ENCODE results near the gene IL36G.

IL36G gene

DNA sequence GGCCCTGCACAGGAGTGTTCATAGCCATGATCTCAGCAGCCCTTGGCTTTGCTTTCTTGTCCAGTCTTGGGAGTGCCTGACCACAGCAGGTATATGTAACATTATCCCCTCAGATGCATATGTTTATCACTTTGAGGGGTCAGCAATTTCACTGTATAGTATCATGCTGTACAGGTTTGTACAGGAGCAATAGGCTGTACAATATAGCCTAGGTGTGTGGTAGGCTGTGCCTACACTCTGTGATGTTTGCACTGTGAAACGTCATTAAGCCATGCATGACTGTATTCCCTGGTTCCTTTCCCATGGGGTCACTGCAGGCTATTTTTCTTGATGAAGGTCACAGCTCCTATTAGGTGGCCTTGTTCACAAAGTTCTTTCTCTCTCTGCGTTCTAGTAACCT, 4.7 kb upstream of the IL36G start:
- H3K79me2 ChIP-seq (ENCODE audit: control insufficient read depth, insufficient read depth, low read length, unreplicated experiment): no peaks in the 10 kb centered on the region
- peaks cover 94% of the 10 kb centered on the region for H3K27me3 ChIP-seq (ENCODE audit: insufficient read depth, low read length)
- H3K27ac ChIP-seq (ENCODE audit: low read depth, low read length): no peak overlapping the region
- H3K36me3 ChIP-seq (ENCODE audit: insufficient read depth, low read length): no peaks in the 10 kb centered on the region
- H3K4me3 ChIP-seq (ENCODE audit: low read depth, low read length): no peak overlapping the region
- H2AFZ ChIP-seq (ENCODE audit: low read length, unreplicated experiment): no peak overlapping the region
- H3K4me1 ChIP-seq (ENCODE audit: control insufficient read depth, insufficient read depth, low read length, unreplicated experiment): no peaks in the 10 kb centered on the region

DNA sequence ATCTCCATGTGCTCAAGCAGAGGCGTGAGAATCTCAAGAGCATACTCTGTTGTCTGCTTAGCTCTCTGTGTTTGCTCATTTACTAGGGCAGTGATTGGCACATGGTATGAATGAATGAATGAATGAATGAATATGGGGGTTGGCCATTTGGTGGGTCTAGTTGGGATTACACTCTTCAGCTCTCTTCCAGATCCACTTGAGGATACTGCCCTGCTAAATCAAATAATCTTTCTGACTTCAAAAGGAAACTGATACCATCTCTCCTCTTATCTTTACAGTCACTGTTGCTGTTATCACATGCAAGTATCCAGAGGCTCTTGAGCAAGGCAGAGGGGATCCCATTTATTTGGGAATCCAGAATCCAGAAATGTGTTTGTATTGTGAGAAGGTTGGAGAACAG, 1.9 kb downstream of the IL36G start:
- Histone ChIP-seq H3K36me3 (ENCODE audit: insufficient read depth, low read length) (no peaks in the 10 kb centered on the region), H3K4me1 (ENCODE audit: control insufficient read depth, insufficient read depth, low read length, unreplicated experiment) (no peaks in the 10 kb centered on the region), H3K27me3 (ENCODE audit: insufficient read depth, low read length) (peaks cover 98% of the 10 kb centered on the region), H3K27ac (ENCODE audit: low read depth, low read length) (no peak overlapping the region), H3K79me2 (ENCODE audit: control insufficient read depth, insufficient read depth, low read length, unreplicated experiment) (no peaks in the 10 kb centered on the region), H3K4me3 (ENCODE audit: low read depth, low read length) (no peak overlapping the region), H2AFZ (ENCODE audit: low read length, unreplicated experiment) (no peak overlapping the region)

GRCh38 chr2:112980537-112980936, 2.7 kb downstream of the IL36G start:
- no peaks in the 10 kb centered on the region for H3K79me2 ChIP-seq (ENCODE audit: control insufficient read depth, insufficient read depth, low read length, unreplicated experiment)
- no peaks in the 10 kb centered on the region for H3K4me1 ChIP-seq (ENCODE audit: control insufficient read depth, insufficient read depth, low read length, unreplicated experiment)
- peaks cover 95% of the 10 kb centered on the region for H3K27me3 ChIP-seq (ENCODE audit: insufficient read depth, low read length)
- H2AFZ ChIP-seq (ENCODE audit: low read length, unreplicated experiment): no peak overlapping the region
- H3K4me3 ChIP-seq (ENCODE audit: low read depth, low read length): no peak overlapping the region
- H3K27ac ChIP-seq (ENCODE audit: low read depth, low read length): no peak overlapping the region
- no peaks in the 10 kb centered on the region for H3K36me3 ChIP-seq (ENCODE audit: insufficient read depth, low read length)

- no peak overlapping the region for H2AFZ ChIP-seq (ENCODE audit: low read length, unreplicated experiment)
- no peaks in the 10 kb centered on the region for H3K4me1 ChIP-seq (ENCODE audit: control insufficient read depth, insufficient read depth, low read length, unreplicated experiment)
- no peaks in the 10 kb centered on the region for H3K79me2 ChIP-seq (ENCODE audit: control insufficient read depth, insufficient read depth, low read length, unreplicated experiment)
- no peak overlapping the region for H3K27ac ChIP-seq (ENCODE audit: low read depth, low read length)
- peaks cover 65% of the 10 kb centered on the region for H3K27me3 ChIP-seq (ENCODE audit: insufficient read depth, low read length)
- H3K4me3 ChIP-seq (ENCODE audit: low read depth, low read length): no peak overlapping the region
- H3K36me3 ChIP-seq (ENCODE audit: insufficient read depth, low read length): no peaks in the 10 kb centered on the region
Observed at GRCh38 chr2:112985090-112985489, 7.3 kb downstream of the IL36G start.

- H2AFZ ChIP-seq (ENCODE audit: low read length, unreplicated experiment): no peak overlapping the region
- no peaks in the 10 kb centered on the region for H3K4me1 ChIP-seq (ENCODE audit: control insufficient read depth, insufficient read depth, low read length, unreplicated experiment)
- peaks cover 49% of the 10 kb centered on the region for H3K27me3 ChIP-seq (ENCODE audit: insufficient read depth, low read length)
- no peak overlapping the region for H3K27ac ChIP-seq (ENCODE audit: low read depth, low read length)
- no peak overlapping the region for H3K4me3 ChIP-seq (ENCODE audit: low read depth, low read length)
- H3K79me2 ChIP-seq (ENCODE audit: control insufficient read depth, insufficient read depth, low read length, unreplicated experiment): no peaks in the 10 kb centered on the region
- H3K36me3 ChIP-seq (ENCODE audit: insufficient read depth, low read length): no peaks in the 10 kb centered on the region
Observed at GRCh38 chr2:112989611-112990010, 11.8 kb downstream of the IL36G start.

DNA sequence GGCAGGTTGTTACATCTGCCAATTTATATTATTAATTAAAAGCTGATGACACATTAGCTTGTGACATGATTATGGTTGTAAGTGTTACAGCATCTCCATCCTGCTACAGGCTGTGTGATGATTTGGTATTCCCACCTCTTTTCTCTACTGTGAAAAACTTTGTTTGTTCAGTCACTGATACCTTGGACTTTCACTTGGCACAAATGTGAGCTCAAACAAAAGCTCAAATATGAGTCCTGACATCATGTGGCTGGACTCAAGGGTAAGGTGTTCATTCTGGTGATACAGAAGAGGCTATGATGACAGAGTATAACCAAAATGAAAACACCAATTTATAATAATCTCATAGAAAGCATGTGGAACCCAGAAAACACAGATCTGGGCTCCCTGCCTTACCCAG, 16.0 kb downstream of the IL36G start:
- Histone ChIP-seq H2AFZ (ENCODE audit: low read length, unreplicated experiment) (no peak overlapping the region), H3K79me2 (ENCODE audit: control insufficient read depth, insufficient read depth, low read length, unreplicated experiment) (no peaks in the 10 kb centered on the region), H3K36me3 (ENCODE audit: insufficient read depth, low read length) (no peaks in the 10 kb centered on the region), H3K27me3 (ENCODE audit: insufficient read depth, low read length) (peaks cover 61% of the 10 kb centered on the region), H3K4me3 (ENCODE audit: low read depth, low read length) (no peak overlapping the region), H3K27ac (ENCODE audit: low read depth, low read length) (no peak overlapping the region), H3K4me1 (ENCODE audit: control insufficient read depth, insufficient read depth, low read length, unreplicated experiment) (no peaks in the 10 kb centered on the region)

DNA sequence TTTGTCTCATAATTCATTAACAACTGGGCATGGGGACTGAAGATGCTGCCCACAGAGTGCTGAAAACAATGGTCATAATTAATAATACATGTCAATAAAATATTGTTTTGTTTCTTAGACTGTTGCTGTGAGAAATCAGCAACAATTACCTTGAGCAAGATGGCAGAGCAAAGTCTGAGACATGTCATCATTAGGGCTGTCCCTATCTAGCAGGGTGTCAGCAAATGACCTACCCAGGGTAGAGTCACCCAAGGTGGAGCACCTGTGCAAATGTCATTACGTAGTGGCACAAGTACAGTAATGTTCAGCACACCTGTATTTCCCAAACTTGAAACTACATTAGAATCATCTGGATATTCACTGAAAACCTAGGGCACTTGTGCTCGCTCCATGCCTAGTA, 16.8 kb downstream of the IL36G start:
- no peaks in the 10 kb centered on the region for H3K36me3 ChIP-seq (ENCODE audit: insufficient read depth, low read length)
- H2AFZ ChIP-seq (ENCODE audit: low read length, unreplicated experiment): no peak overlapping the region
- H3K27me3 ChIP-seq (ENCODE audit: insufficient read depth, low read length): peaks cover 65% of the 10 kb centered on the region
- H3K79me2 ChIP-seq (ENCODE audit: control insufficient read depth, insufficient read depth, low read length, unreplicated experiment): no peaks in the 10 kb centered on the region
- no peak overlapping the region for H3K27ac ChIP-seq (ENCODE audit: low read depth, low read length)
- H3K4me3 ChIP-seq (ENCODE audit: low read depth, low read length): no peak overlapping the region
- no peaks in the 10 kb centered on the region for H3K4me1 ChIP-seq (ENCODE audit: control insufficient read depth, insufficient read depth, low read length, unreplicated experiment)

DNA sequence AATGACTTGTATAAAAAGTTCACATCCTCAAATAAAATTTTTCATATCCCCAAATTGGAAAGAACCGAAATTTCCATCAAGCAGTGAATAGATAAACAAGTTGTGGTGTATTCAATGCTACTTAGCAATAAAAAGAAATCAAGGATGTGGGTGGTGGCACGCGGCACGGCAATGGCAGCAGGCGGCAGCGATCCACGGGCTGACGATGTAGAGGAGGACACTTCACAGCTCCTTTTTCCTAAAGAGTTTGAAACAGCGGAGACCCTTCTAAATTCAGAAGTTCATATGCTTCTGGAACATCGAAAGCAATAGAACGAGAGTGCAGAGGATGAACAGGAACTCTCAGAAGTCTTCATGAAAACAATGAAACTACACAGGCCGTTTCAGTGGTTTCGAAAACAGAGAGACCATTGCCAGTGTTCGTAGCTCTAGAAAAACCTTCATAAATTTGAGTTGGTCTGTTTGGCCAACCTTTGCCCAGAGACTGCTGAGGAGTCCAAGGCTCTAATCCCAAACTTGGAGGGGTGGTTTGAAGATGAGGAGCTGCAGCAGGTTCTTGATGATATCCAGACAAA, 17.6 kb downstream of the IL36G start:
- H3K4me1 ChIP-seq (ENCODE audit: control insufficient read depth, insufficient read depth, low read length, unreplicated experiment): no peaks in the 10 kb centered on the region
- no peaks in the 10 kb centered on the region for H3K36me3 ChIP-seq (ENCODE audit: insufficient read depth, low read length)
- no peak overlapping the region for H3K4me3 ChIP-seq (ENCODE audit: low read depth, low read length)
- no peak overlapping the region for H2AFZ ChIP-seq (ENCODE audit: low read length, unreplicated experiment)
- peaks cover 72% of the 10 kb centered on the region for H3K27me3 ChIP-seq (ENCODE audit: insufficient read depth, low read length)
- H3K27ac ChIP-seq (ENCODE audit: low read depth, low read length): no peak overlapping the region
- no peaks in the 10 kb centered on the region for H3K79me2 ChIP-seq (ENCODE audit: control insufficient read depth, insufficient read depth, low read length, unreplicated experiment)

DNA sequence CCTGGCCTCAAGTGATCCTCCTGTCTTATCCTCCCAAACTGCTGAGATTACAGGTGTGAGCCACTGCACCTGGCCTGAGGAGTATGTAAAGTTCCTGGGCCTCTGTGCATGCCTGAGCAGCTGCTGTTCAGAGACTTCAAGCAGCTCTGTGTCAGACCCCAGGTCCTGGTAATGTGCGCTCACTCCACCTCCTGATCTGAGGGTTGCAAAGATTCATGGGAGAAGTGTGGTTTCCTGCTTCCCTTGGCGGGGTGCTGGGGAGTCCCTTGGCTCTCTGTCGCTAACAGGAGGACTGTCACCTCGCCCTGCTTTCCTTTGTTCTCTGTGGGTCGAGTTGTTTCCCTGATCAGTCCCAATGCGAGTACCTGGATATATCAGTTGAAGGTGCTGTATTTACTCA, 18.8 kb downstream of the IL36G start:
- Histone ChIP-seq H3K4me3 (ENCODE audit: low read depth, low read length) (no peak overlapping the region), H3K27ac (ENCODE audit: low read depth, low read length) (no peak overlapping the region), H3K27me3 (ENCODE audit: insufficient read depth, low read length) (peaks cover 84% of the 10 kb centered on the region), H3K79me2 (ENCODE audit: control insufficient read depth, insufficient read depth, low read length, unreplicated experiment) (no peaks in the 10 kb centered on the region), H3K4me1 (ENCODE audit: control insufficient read depth, insufficient read depth, low read length, unreplicated experiment) (no peaks in the 10 kb centered on the region), H3K36me3 (ENCODE audit: insufficient read depth, low read length) (no peaks in the 10 kb centered on the region), H2AFZ (ENCODE audit: low read length, unreplicated experiment) (no peak overlapping the region)

DNA sequence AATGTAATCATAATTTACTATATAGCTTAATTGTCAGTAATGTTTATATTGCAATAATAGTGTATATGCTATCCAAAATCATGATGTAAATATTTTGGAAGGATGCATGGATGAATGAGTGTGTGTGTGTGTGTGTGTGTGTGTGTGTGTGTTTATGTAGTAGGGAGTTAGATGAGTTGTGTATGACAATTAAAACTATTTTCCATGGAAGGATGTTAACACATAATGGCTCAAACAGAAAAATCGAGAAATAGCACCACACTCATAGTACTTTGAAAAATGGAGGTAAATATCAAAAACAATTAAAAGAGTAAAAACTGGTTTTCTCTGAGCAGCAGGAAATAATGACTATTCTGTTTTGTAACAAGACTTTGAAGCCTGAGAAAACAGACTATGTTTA, 19.3 kb downstream of the IL36G start:
- Histone ChIP-seq H3K27ac (ENCODE audit: low read depth, low read length) (no peak overlapping the region), H3K79me2 (ENCODE audit: control insufficient read depth, insufficient read depth, low read length, unreplicated experiment) (no peaks in the 10 kb centered on the region), H3K4me1 (ENCODE audit: control insufficient read depth, insufficient read depth, low read length, unreplicated experiment) (no peaks in the 10 kb centered on the region), H3K4me3 (ENCODE audit: low read depth, low read length) (no peak overlapping the region), H3K27me3 (ENCODE audit: insufficient read depth, low read length) (peaks cover 84% of the 10 kb centered on the region), H3K36me3 (ENCODE audit: insufficient read depth, low read length) (no peaks in the 10 kb centered on the region), H2AFZ (ENCODE audit: low read length, unreplicated experiment) (no peak overlapping the region)

- H3K79me2 ChIP-seq (ENCODE audit: control insufficient read depth, insufficient read depth, low read length, unreplicated experiment): no peaks in the 10 kb centered on the region
- H3K4me1 ChIP-seq (ENCODE audit: control insufficient read depth, insufficient read depth, low read length, unreplicated experiment): no peaks in the 10 kb centered on the region
- H2AFZ ChIP-seq (ENCODE audit: low read length, unreplicated experiment): no peak overlapping the region
- H3K36me3 ChIP-seq (ENCODE audit: insufficient read depth, low read length): no peaks in the 10 kb centered on the region
- no peak overlapping the region for H3K4me3 ChIP-seq (ENCODE audit: low read depth, low read length)
- no peak overlapping the region for H3K27ac ChIP-seq (ENCODE audit: low read depth, low read length)
- H3K27me3 ChIP-seq (ENCODE audit: insufficient read depth, low read length): peaks cover 79% of the 10 kb centered on the region
Observed at GRCh38 chr2:113000436-113000835, 22.6 kb downstream of the IL36G start.
